MCF 10A (cell line): ENCODE measurements around the gene HOOK2. TPM values are rescaled to one million over a fixed set of nuclear protein-coding genes. Genes with fewer than 3 reads are reported as not detected.
"Not testable (repeated sequence)": the region's sequence is repeated elsewhere in the genome, so short reads cannot be mapped to it uniquely, and the experiment has no call there.

ENCODE experiments used
- BruUV-seq: library from RNA; stranded (reverse); fragments of 400-500 nt; replicated peaks from 2 replicates; lab custom pipeline; 2021; lab: Mats Ljungman, UMichigan
- CTCF ChIA-PET: fragments of 300-600 bp; sonication (Branson Sonifier 250); formaldehyde crosslinking; extraction: SDS; loops from one replicate; lab custom pipeline; 2021; ENCODE audit warnings: antibody characterized with exemption, inconsistent platforms; lab: Yijun Ruan, JAX
- POLR2A ChIA-PET: fragments of 300-600, 350-650 bp; sonication (Branson Sonifier 250); formaldehyde crosslinking; extraction: SDS; loops from one replicate; lab custom pipeline; 2020; ENCODE audit warnings: antibody characterized with exemption, inconsistent platforms; lab: Yijun Ruan, JAX
- DNase-seq: peaks from one replicate; pipeline ENCODE4 v3.0.0-alpha.2; 2018; ENCODE audit not compliant: unreplicated experiment
- H3K27ac Mint-ChIP-seq: one replicate; pipeline ENCODE4 v1.8.0; 2022; ENCODE audit warnings: mild to moderate bottlenecking, low read depth, mixed read lengths; ENCODE audit not compliant: unreplicated experiment
- H3K27me3 Mint-ChIP-seq: one replicate; pipeline ENCODE4 v1.8.0; 2022; ENCODE audit warnings: mixed read lengths; ENCODE audit not compliant: insufficient read depth, unreplicated experiment
- H3K36me3 Mint-ChIP-seq: one replicate; pipeline ENCODE4 v1.8.0; 2022; ENCODE audit warnings: mild to moderate bottlenecking, moderate library complexity, mixed read lengths; ENCODE audit not compliant: insufficient read depth, unreplicated experiment
- H3K4me1 Mint-ChIP-seq: one replicate; pipeline ENCODE4 v1.8.0; 2022; ENCODE audit warnings: mixed read lengths; ENCODE audit not compliant: insufficient read depth, unreplicated experiment
- H3K4me3 Mint-ChIP-seq: one replicate; pipeline ENCODE4 v1.8.0; 2022; ENCODE audit warnings: mild to moderate bottlenecking, moderate library complexity, mixed read lengths; ENCODE audit not compliant: unreplicated experiment
- H3K9me3 Mint-ChIP-seq: one replicate; pipeline ENCODE4 v1.8.0; 2022; ENCODE audit warnings: mixed read lengths; ENCODE audit not compliant: unreplicated experiment
- CTCF ChIP-seq: fragments of 200-600 bp; IDR thresholded peaks from one replicate; pipeline ENCODE4 v1.8.0; 2022; ENCODE audit warnings: antibody characterized with exemption, mild to moderate bottlenecking; ENCODE audit not compliant: unreplicated experiment
- intact Hi-C: fragments of 100-400 bp; cut with micrococcal nuclease; formaldehyde crosslinking; loops from 2 replicates; pipeline ENCODE4 v1.14.1; 2022
- total RNA-seq: library from RNA; stranded (reverse); gene quantifications from 2 replicates; pipeline ENCODE4 v1.2.3, GENCODE V29; 2022

Gene HOOK2
- total RNA-seq, 1 experiment from 2014 or later = 31.6 TPM

GRCh38 chr19:12727745-12728433 is 47.5 kb downstream of the HOOK2 start:
- Mint-ChIP-seq H3K4me1 (peaks cover 18% of the 10 kb centered on the region), H3K27ac (no peak overlapping the region), H3K9me3 (no peaks in the 10 kb centered on the region), H3K4me3 (no peak overlapping the region), H3K36me3 (peaks cover 59% of the 10 kb centered on the region), H3K27me3 (no peaks in the 10 kb centered on the region)
- TF ChIP-seq CTCF = no peak
- POLR2A ChIA-PET = interaction anchor here (1.5 to 3.0 kb wide), 2 partner anchors 9 to 61 kb away, joined by 3 to 8 read pairs; partner anchors contain the start of gene GET3
- CTCF ChIA-PET = interaction anchor here (0.8 to 1.2 kb wide), 4 partner anchors 10 to 51 kb away, joined by 3 to 5 read pairs (median 4); no protein-coding TSS in a partner anchor
- DNase-seq = no peak
- no TSS peak for BruUV-seq
- intact Hi-C loops = no loop called here

- no peaks in the 10 kb centered on the region for H3K9me3 Mint-ChIP-seq
- CTCF ChIA-PET = interaction anchor here (0.5 to 0.8 kb wide), 3 partner anchors 13 to 1589 kb away, joined by 3 read pairs; no protein-coding TSS in a partner anchor
- no peaks in the 10 kb centered on the region for H3K27me3 Mint-ChIP-seq
- peak overlapping the region; percentile 16 for H3K27ac Mint-ChIP-seq
- H3K36me3 Mint-ChIP-seq = peaks cover 55% of the 10 kb centered on the region
- BruUV-seq = no TSS peak
- intact Hi-C loops = no loop called here
- DNase-seq = no peak
- no peak for TF ChIP-seq CTCF
- POLR2A ChIA-PET = interaction anchor here (0.5 to 3.0 kb wide), 4 partner anchors 10 to 107 kb away, joined by 3 to 8 read pairs (median 4); partner anchors contain the start of gene GET3
- peaks cover 12% of the 10 kb centered on the region for H3K4me1 Mint-ChIP-seq
- H3K4me3 Mint-ChIP-seq = no peak overlapping the region
Measured at GRCh38 chr19:12726988-12727316, 48.4 kb downstream of the HOOK2 start.

GRCh38 chr19:12725612-12726011 is 49.7 kb downstream of the HOOK2 start:
- Mint-ChIP-seq H3K36me3 (peaks cover 58% of the 10 kb centered on the region), H3K4me1 (peaks cover 14% of the 10 kb centered on the region)
- H3K27ac Mint-ChIP-seq, H3K27me3 Mint-ChIP-seq, H3K4me3 Mint-ChIP-seq, H3K9me3 Mint-ChIP-seq, BruUV-seq, DNase-seq, intact Hi-C loops: not testable (repeated sequence)
- CTCF ChIA-PET = interaction anchor here (0.6 to 0.7 kb wide), 2 partner anchors 16 to 252 kb away, joined by 3 read pairs; no protein-coding TSS in a partner anchor
- POLR2A ChIA-PET = interaction anchor here (0.6 to 3.0 kb wide), 2 partner anchors 11 to 24 kb away, joined by 3 to 8 read pairs; partner anchors contain the start of gene GET3

- Mint-ChIP-seq H3K9me3 (no peaks in the 10 kb centered on the region), H3K4me1 (peaks cover 12% of the 10 kb centered on the region), H3K4me3 (peak within 1 kb of the TSS; percentile 96), H3K27ac (peak within 1 kb of the TSS; percentile 96), H3K36me3 (peaks cover 51% of the 10 kb centered on the region), H3K27me3 (no peaks in the 10 kb centered on the region)
- BruUV-seq = no TSS peak
- intact Hi-C loops = loop anchor here (5.0 kb wide), 1 partner anchor 68 kb away; the partner anchor contains the start of gene JUNB
- peak; percentile 72 for DNase-seq
- POLR2A ChIA-PET = interaction anchor here (0.7 to 6.5 kb wide), 16 partner anchors 11 to 429 kb away, joined by 3 to 235 read pairs (median 5); partner anchors contain the start of genes BEST2, DHPS, DNASE2 and FBXW9
- TF ChIP-seq CTCF = no peak
- CTCF ChIA-PET = interaction anchor here (0.8 to 3.8 kb wide), 7 partner anchors 10 to 124 kb away, joined by 3 to 32 read pairs (median 4); partner anchors contain the start of genes GET3 and TRIR
Measured at GRCh38 chr19:12723641-12724426, 51.5 kb downstream of the HOOK2 start, which contains the start of gene TNPO2. TSS of gene TNPO2 (minus strand) at chr19:12723932. CDS start at chr19:12720977, 2,955 bp downstream.
